ENCODE measurements around the gene EPOP.
"Not testable (repeated sequence)": the region's sequence is repeated elsewhere in the genome, so short reads cannot be mapped to it uniquely, and the experiment has no call there.

EPOP gene

GRCh38 chr17:38636054-38636453 is 38.7 kb downstream of the EPOP start:
- no peak for DNase-seq

DNA sequence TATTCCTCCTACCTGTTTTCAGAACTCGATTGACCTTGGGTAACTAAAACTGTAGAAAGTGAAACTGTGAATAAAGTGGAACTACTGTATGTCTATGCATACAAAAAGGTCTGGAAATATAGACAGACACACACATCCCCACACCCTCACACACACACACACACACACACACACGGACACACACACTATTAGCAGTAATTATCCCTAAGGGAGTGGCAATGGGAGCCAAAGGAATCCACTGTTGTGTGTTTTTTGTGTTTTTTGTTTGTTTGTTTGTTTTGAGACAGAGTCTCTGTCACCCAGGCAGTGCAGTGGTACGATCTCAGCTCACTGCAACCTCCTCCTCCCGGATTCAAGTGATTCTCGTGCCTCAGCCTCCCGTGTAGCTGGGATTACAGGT is 42.4 kb downstream of the EPOP start:
- no peak for DNase-seq

DNA sequence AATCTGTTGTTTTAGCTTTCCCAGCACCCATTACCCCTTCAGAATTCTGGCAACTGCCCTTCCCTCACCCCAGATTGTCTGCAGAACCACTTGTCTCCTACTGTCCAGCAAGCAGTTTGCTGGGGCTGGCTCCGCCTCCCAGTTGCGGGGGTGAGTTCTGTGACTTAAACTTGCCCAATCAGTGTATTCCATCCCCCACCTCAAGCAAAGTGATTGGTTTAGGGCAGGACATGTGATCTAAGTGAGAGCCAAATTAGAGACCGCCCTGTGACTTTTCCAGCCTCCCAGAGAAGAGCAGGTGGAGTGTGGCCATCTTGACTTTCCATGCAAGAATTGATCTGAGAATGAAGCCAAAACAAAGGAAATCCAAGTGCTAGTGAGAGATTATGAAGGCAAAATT is 46.3 kb downstream of the EPOP start:
- no peak for DNase-seq

DNA sequence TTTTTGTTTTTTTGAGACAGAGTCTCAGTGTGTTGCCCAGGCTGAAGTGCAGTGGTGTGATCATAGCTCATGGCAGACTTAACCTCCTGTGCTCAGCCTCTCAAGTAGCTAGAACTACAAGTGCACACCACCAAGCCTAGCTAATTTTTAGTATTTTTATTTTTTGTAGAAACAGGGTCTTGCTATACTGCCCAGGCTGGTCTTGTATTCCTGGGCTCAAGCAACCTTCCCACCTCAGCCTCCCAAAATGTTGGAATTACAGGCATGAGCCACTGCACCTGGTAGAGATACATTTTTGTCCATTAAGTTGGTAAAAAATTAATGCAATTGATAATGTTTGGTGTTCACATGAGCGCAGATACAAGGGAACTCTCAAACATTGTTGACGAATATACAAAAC is 46.8 kb downstream of the EPOP start:
- no peak for DNase-seq

DNA sequence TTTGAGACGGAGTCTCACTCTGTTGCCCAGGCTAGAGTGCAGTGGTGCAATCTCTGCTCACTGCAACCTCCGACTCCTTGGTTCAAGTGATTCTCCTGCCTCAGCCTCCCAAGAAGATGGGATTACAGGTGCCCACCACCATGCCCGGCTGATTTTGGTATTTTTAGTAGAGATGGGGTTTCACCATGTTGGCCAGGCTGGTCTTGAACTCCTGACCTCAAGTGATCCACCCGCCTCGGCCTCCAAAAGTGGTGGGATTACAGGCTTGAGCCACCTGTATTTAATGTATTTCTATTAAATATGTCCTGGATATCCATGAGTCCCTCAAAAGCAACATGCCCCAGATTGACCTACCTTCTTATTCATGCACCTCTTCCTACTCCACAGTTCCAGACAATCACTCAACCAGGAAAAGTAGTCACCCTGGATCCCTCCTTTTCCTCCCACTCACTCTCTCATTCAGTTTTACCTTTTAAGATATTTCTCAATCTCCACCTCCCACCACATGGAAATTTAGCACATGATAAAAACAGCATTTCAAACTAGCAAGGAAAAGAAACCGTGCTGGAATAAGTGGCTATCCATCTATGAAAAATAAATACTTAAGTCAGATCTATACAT is 48.0 kb downstream of the EPOP start:
- DNase-seq: not testable (repeated sequence)

- DNase-seq: no peak
Observed at GRCh38 chr17:38625482-38625881, 49.3 kb downstream of the EPOP start.

- DNase-seq: not testable (repeated sequence)
Observed at GRCh38 chr17:38624782-38625355, 49.9 kb downstream of the EPOP start.

Measured in RPMI8226 (cell line).